Panc1 (cell line): ENCODE data around the gene FZD4.

Experiments
- POLR2AphosphoS5 ChIP-seq: IDR thresholded peaks from 2 replicates; pipeline ENCODE4 v1.6.1; 2012; ENCODE audit warnings: mild to moderate bottlenecking, low read depth, low read length, moderate library complexity
- TF ChIP-seq, protein P1 (sequence below): fragments of 450-650 bp; IDR thresholded peaks from 2 replicates; pipeline ENCODE4 v1.5.1; 2017; ENCODE audit warnings: mild to moderate bottlenecking
- TF ChIP-seq, protein P2 (sequence below), 2 experiments: IDR thresholded peaks; 2 replicates each; pipeline ENCODE4 v1.6.1; 2011 to 2012; ENCODE audit warnings: low read depth in 2 of 2, control low read depth in 1 of 2, low read length in 1 of 2, mild to moderate bottlenecking in 1 of 2, moderate library complexity in 1 of 2; ENCODE audit not compliant: insufficient read depth in 1 of 2

- no peak for TF ChIP-seq POLR2AphosphoS5
- TF ChIP-seq, protein P1, sequence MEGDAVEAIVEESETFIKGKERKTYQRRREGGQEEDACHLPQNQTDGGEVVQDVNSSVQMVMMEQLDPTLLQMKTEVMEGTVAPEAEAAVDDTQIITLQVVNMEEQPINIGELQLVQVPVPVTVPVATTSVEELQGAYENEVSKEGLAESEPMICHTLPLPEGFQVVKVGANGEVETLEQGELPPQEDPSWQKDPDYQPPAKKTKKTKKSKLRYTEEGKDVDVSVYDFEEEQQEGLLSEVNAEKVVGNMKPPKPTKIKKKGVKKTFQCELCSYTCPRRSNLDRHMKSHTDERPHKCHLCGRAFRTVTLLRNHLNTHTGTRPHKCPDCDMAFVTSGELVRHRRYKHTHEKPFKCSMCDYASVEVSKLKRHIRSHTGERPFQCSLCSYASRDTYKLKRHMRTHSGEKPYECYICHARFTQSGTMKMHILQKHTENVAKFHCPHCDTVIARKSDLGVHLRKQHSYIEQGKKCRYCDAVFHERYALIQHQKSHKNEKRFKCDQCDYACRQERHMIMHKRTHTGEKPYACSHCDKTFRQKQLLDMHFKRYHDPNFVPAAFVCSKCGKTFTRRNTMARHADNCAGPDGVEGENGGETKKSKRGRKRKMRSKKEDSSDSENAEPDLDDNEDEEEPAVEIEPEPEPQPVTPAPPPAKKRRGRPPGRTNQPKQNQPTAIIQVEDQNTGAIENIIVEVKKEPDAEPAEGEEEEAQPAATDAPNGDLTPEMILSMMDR: no peak
- TF ChIP-seq, protein P2, sequence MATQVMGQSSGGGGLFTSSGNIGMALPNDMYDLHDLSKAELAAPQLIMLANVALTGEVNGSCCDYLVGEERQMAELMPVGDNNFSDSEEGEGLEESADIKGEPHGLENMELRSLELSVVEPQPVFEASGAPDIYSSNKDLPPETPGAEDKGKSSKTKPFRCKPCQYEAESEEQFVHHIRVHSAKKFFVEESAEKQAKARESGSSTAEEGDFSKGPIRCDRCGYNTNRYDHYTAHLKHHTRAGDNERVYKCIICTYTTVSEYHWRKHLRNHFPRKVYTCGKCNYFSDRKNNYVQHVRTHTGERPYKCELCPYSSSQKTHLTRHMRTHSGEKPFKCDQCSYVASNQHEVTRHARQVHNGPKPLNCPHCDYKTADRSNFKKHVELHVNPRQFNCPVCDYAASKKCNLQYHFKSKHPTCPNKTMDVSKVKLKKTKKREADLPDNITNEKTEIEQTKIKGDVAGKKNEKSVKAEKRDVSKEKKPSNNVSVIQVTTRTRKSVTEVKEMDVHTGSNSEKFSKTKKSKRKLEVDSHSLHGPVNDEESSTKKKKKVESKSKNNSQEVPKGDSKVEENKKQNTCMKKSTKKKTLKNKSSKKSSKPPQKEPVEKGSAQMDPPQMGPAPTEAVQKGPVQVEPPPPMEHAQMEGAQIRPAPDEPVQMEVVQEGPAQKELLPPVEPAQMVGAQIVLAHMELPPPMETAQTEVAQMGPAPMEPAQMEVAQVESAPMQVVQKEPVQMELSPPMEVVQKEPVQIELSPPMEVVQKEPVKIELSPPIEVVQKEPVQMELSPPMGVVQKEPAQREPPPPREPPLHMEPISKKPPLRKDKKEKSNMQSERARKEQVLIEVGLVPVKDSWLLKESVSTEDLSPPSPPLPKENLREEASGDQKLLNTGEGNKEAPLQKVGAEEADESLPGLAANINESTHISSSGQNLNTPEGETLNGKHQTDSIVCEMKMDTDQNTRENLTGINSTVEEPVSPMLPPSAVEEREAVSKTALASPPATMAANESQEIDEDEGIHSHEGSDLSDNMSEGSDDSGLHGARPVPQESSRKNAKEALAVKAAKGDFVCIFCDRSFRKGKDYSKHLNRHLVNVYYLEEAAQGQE (IDR thresholded peaks at IDR 0.05; ENCODE audit: insufficient read depth in 1 of 2, low read depth in 2 of 2, low read length in 1 of 2): peak; percentile 58 to 67; a peak in 3 of 4 replicates
Observed at GRCh38 chr11:86923999-86924766, 31.0 kb downstream of the FZD4 start.
